ENCODE measurements around the gene FGF9.

The FGF9 gene

DNA sequence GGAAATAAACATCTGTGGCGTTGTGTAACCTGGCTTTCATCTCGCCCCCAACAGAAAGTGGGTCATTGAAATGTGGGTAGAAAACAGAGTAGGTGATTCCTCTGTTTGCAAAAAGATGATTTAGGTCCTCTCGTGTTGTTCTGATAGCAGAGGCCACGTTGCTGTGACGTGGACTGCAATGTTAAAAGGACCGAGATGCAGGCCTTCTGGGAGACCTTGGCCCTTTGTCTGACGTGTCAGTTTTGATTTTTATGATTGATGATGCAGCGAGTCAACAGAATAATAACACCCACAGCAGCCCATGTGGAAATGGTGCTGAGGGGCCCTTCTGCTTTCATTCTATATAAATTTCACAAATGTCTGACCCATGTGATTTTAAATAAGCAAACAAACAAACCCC, 68.9 kb downstream of the FGF9 start:
- H3K4me1 ChIP-seq (ENCODE audit: insufficient read depth, poor library complexity, severe bottlenecking), result no peaks in the 10 kb centered on the region
- TF ChIP-seq, protein P1, sequence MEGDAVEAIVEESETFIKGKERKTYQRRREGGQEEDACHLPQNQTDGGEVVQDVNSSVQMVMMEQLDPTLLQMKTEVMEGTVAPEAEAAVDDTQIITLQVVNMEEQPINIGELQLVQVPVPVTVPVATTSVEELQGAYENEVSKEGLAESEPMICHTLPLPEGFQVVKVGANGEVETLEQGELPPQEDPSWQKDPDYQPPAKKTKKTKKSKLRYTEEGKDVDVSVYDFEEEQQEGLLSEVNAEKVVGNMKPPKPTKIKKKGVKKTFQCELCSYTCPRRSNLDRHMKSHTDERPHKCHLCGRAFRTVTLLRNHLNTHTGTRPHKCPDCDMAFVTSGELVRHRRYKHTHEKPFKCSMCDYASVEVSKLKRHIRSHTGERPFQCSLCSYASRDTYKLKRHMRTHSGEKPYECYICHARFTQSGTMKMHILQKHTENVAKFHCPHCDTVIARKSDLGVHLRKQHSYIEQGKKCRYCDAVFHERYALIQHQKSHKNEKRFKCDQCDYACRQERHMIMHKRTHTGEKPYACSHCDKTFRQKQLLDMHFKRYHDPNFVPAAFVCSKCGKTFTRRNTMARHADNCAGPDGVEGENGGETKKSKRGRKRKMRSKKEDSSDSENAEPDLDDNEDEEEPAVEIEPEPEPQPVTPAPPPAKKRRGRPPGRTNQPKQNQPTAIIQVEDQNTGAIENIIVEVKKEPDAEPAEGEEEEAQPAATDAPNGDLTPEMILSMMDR (IDR thresholded peaks at IDR 0.05; ENCODE audit: poor library complexity, severe bottlenecking), result no peak

DNA sequence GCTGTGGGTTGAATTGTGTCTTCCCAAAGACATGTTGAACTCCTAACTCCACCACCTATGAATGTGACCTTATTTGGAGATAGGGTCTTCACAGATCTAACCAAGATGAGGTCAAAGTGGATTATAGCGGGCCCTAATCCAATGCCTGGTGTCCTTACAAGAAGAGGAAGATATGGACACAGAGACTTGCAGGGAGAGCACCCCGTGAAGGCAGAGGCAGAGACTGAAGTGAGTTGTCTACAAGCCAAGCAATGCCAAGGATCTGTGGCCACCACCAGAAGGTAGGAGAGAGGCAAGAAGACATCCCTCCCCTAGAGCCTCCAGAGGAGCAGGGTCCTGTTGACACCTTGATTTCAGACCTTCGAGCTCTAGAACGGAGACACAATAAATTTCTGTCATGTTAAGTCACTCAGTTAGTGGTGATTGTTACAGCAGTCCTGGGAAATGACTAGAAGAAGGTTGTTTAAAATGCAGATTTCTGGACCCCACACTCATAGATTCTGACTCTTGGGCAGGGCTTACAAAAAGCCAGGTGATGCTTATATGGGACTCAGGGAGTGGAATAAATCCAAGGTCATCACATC, 70.6 kb downstream of the FGF9 start:
- Histone ChIP-seq H3K4me3 (ENCODE audit: severe bottlenecking) (no peak overlapping the region), H3K4me1 (ENCODE audit: insufficient read depth, poor library complexity, severe bottlenecking) (no peaks in the 10 kb centered on the region), H3K27me3 (ENCODE audit: insufficient read depth, poor library complexity, severe bottlenecking) (no peaks in the 10 kb centered on the region), H3K36me3 (ENCODE audit: low read depth) (no peaks in the 10 kb centered on the region), H3K9me3 (ENCODE audit: severe bottlenecking) (no peaks in the 10 kb centered on the region), H3K27ac (ENCODE audit: poor library complexity, severe bottlenecking) (no peak overlapping the region)
- no peak for ATAC-seq (ENCODE audit: low read depth)
- DNase-seq (ENCODE audit: low spot score), result no peak
- TF ChIP-seq, protein P1 (IDR thresholded peaks at IDR 0.05; ENCODE audit: poor library complexity, severe bottlenecking), result no peak

More for the DNA sequence above, 68.9 kb downstream of the FGF9 start:
- ATAC-seq (ENCODE audit: low read depth), result no peak
- no peak overlapping the region for H3K27ac ChIP-seq (ENCODE audit: poor library complexity, severe bottlenecking)
- no peak overlapping the region for H3K4me3 ChIP-seq (ENCODE audit: severe bottlenecking)
- H3K27me3 ChIP-seq (ENCODE audit: insufficient read depth, poor library complexity, severe bottlenecking), result no peaks in the 10 kb centered on the region
- no peak for DNase-seq (ENCODE audit: low spot score)
- H3K36me3 ChIP-seq (ENCODE audit: low read depth), result no peaks in the 10 kb centered on the region
- H3K9me3 ChIP-seq (ENCODE audit: severe bottlenecking), result no peaks in the 10 kb centered on the region

DNA sequence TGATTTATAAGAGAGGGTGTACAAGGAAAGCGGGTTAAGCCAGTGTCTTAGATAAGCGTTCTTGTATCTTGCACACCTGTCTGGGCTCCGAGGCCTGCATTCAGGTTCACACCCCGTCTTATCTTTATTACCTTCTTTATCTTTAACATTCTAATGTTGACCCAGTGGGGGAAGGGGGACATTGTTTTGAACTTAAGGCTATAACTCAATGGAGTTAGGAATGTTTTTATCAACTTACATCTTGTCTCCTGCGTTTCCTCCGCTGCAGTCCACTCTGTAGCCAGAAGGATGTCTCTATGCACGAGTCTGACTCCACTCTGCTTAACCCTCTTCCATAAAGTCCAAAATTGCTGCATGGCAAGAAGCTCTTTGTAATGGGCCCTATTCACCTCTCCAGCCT, 71.2 kb downstream of the FGF9 start:
- no peak overlapping the region for H3K4me3 ChIP-seq (ENCODE audit: severe bottlenecking)
- H3K4me1 ChIP-seq (ENCODE audit: insufficient read depth, poor library complexity, severe bottlenecking), result no peaks in the 10 kb centered on the region
- H3K9me3 ChIP-seq (ENCODE audit: severe bottlenecking), result no peaks in the 10 kb centered on the region
- TF ChIP-seq, protein P1 (IDR thresholded peaks at IDR 0.05; ENCODE audit: poor library complexity, severe bottlenecking), result no peak
- no peak for DNase-seq (ENCODE audit: low spot score)
- H3K36me3 ChIP-seq (ENCODE audit: low read depth), result no peaks in the 10 kb centered on the region
- no peaks in the 10 kb centered on the region for H3K27me3 ChIP-seq (ENCODE audit: insufficient read depth, poor library complexity, severe bottlenecking)
- no peak overlapping the region for H3K27ac ChIP-seq (ENCODE audit: poor library complexity, severe bottlenecking)
- ATAC-seq (ENCODE audit: low read depth), result no peak

DNA sequence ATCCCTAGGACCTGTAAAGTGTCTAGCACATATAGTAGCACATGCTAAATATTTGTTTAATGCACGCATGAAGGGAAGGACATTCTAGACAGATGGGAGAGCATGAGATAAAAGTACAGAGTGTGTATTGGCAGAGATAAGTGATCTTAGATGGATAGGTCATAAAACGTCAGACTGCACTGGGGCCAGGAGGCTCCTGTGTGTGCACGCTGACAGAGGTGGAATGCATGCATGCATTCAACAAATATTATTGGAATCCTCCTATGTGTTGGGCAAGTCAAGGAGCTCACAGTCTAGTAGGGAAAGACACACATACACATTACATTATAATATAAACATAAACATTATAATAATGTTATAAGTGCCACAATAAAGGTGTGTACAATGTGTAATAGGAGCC, 73.3 kb downstream of the FGF9 start:
- H3K36me3 ChIP-seq (ENCODE audit: low read depth), result no peaks in the 10 kb centered on the region
- no peak overlapping the region for H3K4me3 ChIP-seq (ENCODE audit: severe bottlenecking)
- peaks cover under 1% of the 10 kb centered on the region for H3K4me1 ChIP-seq (ENCODE audit: insufficient read depth, poor library complexity, severe bottlenecking)
- H3K27me3 ChIP-seq (ENCODE audit: insufficient read depth, poor library complexity, severe bottlenecking), result no peaks in the 10 kb centered on the region
- DNase-seq (ENCODE audit: low spot score) (no peak), ATAC-seq (ENCODE audit: low read depth) (no peak)
- H3K9me3 ChIP-seq (ENCODE audit: severe bottlenecking), result no peaks in the 10 kb centered on the region
- TF ChIP-seq, protein P1 (IDR thresholded peaks at IDR 0.05; ENCODE audit: poor library complexity, severe bottlenecking), result no peak
- H3K27ac ChIP-seq (ENCODE audit: poor library complexity, severe bottlenecking), result no peak overlapping the region

DNA sequence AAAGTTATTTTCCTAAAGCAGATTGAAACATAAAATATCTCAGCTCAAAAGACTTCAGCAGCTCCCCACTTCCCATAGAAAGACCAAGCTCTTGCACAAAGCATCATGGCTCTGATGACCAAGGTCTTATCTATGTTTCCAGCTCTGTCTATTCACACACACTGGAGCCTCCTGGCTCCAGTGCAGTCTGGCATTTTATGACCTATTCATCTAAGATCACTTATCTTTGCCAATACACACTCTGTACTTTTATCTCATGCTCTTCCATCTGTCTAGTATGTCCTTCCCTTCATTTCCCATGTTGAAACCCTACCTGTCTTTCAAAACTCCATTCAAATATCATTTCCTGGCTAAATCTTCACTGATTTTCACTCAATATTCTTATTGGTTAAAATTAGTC, 74.4 kb downstream of the FGF9 start:
- Histone ChIP-seq H3K4me3 (ENCODE audit: severe bottlenecking) (no peak overlapping the region), H3K36me3 (ENCODE audit: low read depth) (no peaks in the 10 kb centered on the region), H3K4me1 (ENCODE audit: insufficient read depth, poor library complexity, severe bottlenecking) (peaks cover 3% of the 10 kb centered on the region), H3K27ac (ENCODE audit: poor library complexity, severe bottlenecking) (no peak overlapping the region), H3K9me3 (ENCODE audit: severe bottlenecking) (no peaks in the 10 kb centered on the region), H3K27me3 (ENCODE audit: insufficient read depth, poor library complexity, severe bottlenecking) (no peaks in the 10 kb centered on the region)
- no peak for ATAC-seq (ENCODE audit: low read depth)
- TF ChIP-seq, protein P1 (IDR thresholded peaks at IDR 0.05; ENCODE audit: poor library complexity, severe bottlenecking), result no peak
- no peak for DNase-seq (ENCODE audit: low spot score)
